GM12801 (cell line): ENCODE measurements around the gene INSIG1.

ENCODE experiments used
- TF ChIP-seq, protein P1 (sequence below): IDR thresholded peaks from one replicate; pipeline ENCODE4 v1.5.1; 2011; ENCODE audit warnings: control low read depth; ENCODE audit not compliant: insufficient read length; ENCODE audit errors: extremely low read depth

INSIG1 gene

DNA sequence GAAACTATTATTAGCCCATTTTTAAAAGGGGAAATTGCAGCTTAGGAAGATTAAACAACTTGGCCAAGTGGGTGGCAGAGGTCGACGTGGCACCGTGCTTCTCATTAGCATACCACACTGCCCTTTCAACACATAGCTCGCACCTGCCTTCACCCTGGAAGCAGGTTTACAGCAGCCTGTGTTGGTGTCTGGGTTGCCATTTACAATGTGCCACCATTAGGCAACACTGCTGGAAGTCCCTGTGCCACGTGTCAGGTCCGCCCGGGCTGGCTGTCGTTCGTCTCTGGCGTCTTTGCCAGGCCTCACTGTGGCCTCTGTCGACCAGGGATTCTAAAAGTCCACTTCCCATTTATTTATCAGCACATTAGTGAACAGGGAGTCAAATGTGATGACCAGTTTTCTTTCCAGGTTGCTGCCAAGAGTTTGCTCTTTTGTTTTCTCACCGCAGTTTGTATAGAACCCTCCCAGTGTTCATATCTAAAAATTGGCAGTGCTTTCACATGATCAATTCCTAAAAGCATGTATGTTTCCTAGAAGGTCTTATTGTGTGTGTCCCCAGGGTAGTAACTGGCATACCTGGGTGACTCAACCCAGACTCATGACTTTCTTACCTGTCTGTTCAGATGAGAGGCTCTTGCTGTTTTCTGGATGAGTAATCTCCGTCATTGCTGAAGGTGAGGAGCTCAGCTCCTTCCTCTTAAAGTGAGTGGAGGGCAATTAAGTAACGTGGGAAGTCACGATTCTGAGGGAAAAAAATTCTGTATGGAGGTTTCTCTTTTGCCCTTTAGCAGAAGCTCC lies 9.2 kb downstream of the INSIG1 start:
- TF ChIP-seq, protein P1, sequence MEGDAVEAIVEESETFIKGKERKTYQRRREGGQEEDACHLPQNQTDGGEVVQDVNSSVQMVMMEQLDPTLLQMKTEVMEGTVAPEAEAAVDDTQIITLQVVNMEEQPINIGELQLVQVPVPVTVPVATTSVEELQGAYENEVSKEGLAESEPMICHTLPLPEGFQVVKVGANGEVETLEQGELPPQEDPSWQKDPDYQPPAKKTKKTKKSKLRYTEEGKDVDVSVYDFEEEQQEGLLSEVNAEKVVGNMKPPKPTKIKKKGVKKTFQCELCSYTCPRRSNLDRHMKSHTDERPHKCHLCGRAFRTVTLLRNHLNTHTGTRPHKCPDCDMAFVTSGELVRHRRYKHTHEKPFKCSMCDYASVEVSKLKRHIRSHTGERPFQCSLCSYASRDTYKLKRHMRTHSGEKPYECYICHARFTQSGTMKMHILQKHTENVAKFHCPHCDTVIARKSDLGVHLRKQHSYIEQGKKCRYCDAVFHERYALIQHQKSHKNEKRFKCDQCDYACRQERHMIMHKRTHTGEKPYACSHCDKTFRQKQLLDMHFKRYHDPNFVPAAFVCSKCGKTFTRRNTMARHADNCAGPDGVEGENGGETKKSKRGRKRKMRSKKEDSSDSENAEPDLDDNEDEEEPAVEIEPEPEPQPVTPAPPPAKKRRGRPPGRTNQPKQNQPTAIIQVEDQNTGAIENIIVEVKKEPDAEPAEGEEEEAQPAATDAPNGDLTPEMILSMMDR = no peak

DNA sequence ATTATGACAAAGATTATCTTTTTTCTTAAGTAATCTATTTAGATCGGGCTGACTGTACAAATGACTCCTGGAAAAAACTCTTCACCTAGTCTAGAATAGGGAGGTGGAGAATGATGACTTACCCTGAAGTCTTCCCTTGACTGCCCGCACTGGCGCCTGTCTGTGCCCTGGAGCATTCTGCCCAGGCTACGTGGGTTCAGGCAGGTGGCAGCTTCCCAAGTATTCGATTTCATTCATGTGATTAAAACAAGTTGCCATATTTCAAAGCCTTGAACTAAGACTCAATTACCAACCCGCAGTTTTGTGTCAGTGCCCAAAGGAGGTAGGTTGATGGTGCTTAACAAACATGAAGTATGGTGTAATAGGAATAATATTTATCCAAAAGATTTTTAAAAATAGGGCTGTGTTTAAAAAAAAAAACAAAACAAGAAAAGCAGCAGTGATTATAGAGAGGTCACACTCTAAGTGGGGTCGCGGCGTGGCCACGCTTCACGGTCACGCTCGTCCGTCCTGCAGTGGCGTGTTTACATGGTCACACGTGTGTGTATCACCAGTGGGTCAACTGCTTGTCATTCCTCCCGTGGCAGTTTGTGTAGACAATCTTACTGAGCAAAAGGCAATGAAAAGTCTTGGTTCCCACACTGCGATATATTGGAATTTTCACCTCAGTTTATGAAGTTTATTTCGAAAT lies 10.8 kb downstream of the INSIG1 start:
- TF ChIP-seq, protein P1 = no peak

DNA sequence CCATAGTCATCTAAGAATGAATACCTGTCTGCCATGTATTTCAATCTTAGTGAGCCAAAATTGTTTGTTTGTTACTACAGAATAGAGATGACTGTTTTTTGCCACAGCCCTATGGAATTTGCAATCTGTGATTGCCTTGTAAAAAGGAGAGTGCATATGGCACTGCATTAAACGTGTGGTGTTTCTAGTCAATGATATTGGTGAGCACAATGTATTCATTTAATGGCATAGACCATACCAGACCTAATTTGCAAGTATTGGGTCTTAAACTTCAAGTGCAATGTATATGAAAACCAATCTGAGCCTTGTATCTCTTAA lies 11.3 kb downstream of the INSIG1 start:
- TF ChIP-seq, protein P1 = no peak

DNA sequence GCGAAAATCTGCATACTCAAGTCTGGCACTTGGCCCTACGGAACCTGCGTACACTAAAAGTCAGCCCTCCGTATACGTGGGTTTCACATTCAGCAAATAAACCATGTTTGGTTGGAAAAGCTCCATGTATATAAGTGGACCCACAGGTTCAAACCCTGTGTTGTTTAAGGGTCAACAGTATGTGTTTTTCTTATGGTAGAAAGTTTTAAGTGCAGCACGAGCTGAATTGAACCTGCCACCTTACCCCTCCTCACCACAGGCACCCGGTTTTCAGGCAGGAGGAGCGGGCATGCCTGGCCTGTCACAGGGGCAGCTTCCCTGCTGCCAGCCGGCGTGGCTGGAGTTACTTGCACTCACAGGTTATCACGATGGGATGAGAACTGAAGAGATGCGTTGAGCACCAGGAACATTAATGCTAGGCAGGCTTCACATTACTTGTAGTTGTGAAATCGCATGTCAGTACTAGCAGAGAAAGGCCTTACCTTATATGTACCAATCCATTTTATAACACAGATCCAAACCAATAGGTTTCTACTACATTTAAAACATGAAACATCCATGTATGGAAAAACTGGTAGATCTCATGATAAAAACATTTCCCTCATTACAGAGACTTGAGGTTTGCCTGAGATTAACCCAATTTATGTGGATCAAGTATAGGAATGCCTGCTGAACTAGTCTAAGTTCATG lies 12.9 kb downstream of the INSIG1 start:
- TF ChIP-seq, protein P1 = no peak

DNA sequence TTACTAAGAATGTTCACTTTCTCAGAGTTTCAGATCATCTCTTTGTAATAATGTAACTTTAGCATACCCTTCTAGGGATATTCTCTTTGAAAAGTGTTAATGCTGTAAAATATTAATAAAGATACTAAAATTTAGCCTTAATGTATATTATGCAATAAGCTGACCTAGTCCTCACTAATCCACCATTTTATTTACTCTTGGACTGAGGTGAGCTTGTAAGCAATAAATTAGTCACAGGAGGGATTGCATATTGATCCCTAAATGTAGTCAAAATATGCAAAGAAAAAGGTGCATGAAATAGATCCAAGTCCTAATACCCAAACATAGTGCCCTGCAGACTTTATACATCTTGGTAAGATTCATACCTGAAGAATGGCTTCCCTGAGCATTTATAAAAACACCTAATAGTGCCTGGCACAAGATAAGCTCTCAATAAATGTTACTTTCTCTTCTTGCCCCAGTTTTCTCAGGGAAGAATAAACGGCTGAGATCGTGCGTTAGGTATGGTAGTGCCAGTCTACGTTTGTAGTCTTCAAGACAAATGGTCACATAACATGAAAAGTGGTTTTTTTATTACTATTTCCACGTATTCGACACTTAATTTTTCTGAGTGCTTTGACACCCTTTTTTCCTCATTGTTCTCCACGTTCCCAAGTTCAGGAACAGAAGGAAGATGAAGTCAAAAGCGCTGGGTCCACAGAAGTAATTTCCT lies 14.3 kb downstream of the INSIG1 start:
- TF ChIP-seq, protein P1 = no peak

DNA sequence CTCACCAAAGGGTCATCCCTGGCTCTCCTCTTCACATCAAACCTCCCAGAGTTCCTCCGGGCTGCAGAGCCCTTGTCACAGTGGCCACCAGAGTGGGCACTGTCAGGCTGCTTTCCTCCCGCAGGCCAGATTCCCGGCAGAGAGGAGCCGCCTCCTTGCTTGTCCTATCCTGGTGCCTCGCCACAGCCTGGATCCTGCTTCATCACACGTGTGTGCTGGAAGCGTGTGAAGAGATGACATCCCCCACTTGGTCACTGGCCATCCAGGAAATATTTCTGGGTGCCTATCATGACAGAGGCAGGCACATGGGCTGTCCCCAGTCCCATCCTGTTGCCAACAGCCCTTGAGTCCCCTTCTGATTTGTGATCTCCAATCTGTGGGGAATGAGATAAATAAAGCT lies 15.0 kb downstream of the INSIG1 start:
- TF ChIP-seq, protein P1 = no peak

DNA sequence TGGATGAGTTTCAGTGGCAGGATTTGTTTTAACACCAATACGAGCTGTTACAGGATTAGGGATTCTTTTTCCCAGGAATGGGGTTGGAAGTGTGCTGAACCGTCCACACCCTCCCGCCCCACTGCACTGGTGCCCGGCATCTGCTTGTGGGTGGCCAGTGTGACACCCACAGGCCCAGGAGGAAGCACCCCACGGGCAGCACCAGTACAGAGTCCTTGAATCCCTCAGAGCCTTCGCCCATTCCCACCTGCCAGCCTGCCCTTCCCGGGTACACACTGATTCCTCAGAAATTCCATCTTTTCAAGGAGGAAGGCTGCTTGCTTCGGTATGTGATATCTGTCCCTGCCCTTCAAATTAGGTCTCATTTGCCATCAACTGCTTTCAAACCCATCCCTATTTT lies 15.4 kb downstream of the INSIG1 start:
- TF ChIP-seq, protein P1 = no peak
